Measurements from ENCODE around the gene PCBD2. TPM values are rescaled to one million over a fixed set of nuclear protein-coding genes. Genes with fewer than 3 reads are reported as not detected.

The PCBD2 gene
- total RNA-seq, 1 experiment from 2014 or later: 10.9 TPM

GRCh38 chr5:134892282-134892681 is 12.6 kb upstream of the PCBD2 start (continued):
- TF ChIP-seq REST (IDR thresholded peaks at IDR 0.05; ENCODE audit: low read depth): no peak
- no peak for TF ChIP-seq SP1 (IDR thresholded peaks at IDR 0.05; ENCODE audit: low read depth)
- no peak for TF ChIP-seq ELF1 (IDR thresholded peaks at IDR 0.05; ENCODE audit: borderline replicate concordance, low read depth)
- no peak for TF ChIP-seq SRF (IDR thresholded peaks at IDR 0.05; ENCODE audit: low read depth)
- no peak for TF ChIP-seq EGR1 (IDR thresholded peaks at IDR 0.05; ENCODE audit: low read depth)
- TF ChIP-seq RAD21 (IDR thresholded peaks at IDR 0.05; ENCODE audit: low read depth): no peak
- TF ChIP-seq CBX3 (IDR thresholded peaks at IDR 0.05; ENCODE audit: low read depth): no peak
- no peak for TF ChIP-seq ZFX (IDR thresholded peaks at IDR 0.05)
- no peak for TF ChIP-seq FOSL1 (IDR thresholded peaks at IDR 0.05; ENCODE audit: low read depth)

- no peak overlapping the region for H3K27ac ChIP-seq (ENCODE audit: low read depth, low read length)
- H4K20me1 ChIP-seq (ENCODE audit: insufficient read depth): no peaks in the 10 kb centered on the region
- RAD21 ChIA-PET (ENCODE audit: low non-redundant PET in 1 of 2, low total read pairs in 2 of 2, uncharacterized antibody in 2 of 2, unreplicated experiment in 2 of 2): no interaction called here
- no peak for DNase-seq (ENCODE audit: low read depth, low spot score)
- ATAC-seq: no peak
- no peaks in the 10 kb centered on the region for H3K9me3 ChIP-seq (ENCODE audit: control insufficient read depth in 1 of 2, insufficient read depth in 1 of 2, low read depth in 1 of 2, low read length in 2 of 2)
- no peak for TF ChIP-seq CTCF (IDR thresholded peaks at IDR 0.05 in 2 of 3, conservative IDR thresholded peaks at IDR 0.05 in 1 of 3; ENCODE audit: borderline replicate concordance in 1 of 3, insufficient read depth in 1 of 3, low read depth in 2 of 3, low read length in 2 of 3)
- H3K9me2 ChIP-seq (ENCODE audit: insufficient read depth): no peaks in the 10 kb centered on the region
- H3K9ac ChIP-seq (ENCODE audit: low read length): no peak overlapping the region
- H3K4me1 ChIP-seq (ENCODE audit: control insufficient read depth in 1 of 2, insufficient read depth in 2 of 2, low read length in 2 of 2): no peaks in the 10 kb centered on the region
- H2AFZ ChIP-seq (ENCODE audit: low read depth, low read length, poor library complexity, severe bottlenecking): no peak overlapping the region
- CTCF ChIA-PET: interaction anchor here (1.4 kb wide), 1 partner anchor 11 kb away, joined by 6 read pairs; the partner anchor contains the start of gene PCBD2
- no TSS peak for BruUV-seq (replicated peaks)
- no peaks in the 10 kb centered on the region for H3K79me2 ChIP-seq (ENCODE audit: insufficient read depth, low read length)
- H3K4me3 ChIP-seq (replicated peaks in 1 of 2; ENCODE audit: low read depth in 1 of 2, low read length in 2 of 2): no peak overlapping the region
- POLR2A ChIA-PET: no interaction called here
- no peak overlapping the region for H3K4me2 ChIP-seq (ENCODE audit: low read length)
- 0 out of 4 replicates have a peak, but pooled peaks cover 0 to 4% of the 10 kb centered on the region in 2 experiments for H3K36me3 ChIP-seq (ENCODE audit: control insufficient read depth in 1 of 2, insufficient read depth in 2 of 2, low read length in 2 of 2)
- intact Hi-C loops (cut with micrococcal nuclease): no loop called here
- H3K27me3 ChIP-seq (ENCODE audit: insufficient read depth, low read length): no peaks in the 10 kb centered on the region
Measured at GRCh38 chr5:134892926-134893325, 12.0 kb upstream of the PCBD2 start.

All from HCT116 (cell line).